DMS 273 (cell line): ENCODE results near the gene SNX30.

Experiments used
- DNase-seq: peaks from one replicate; lab custom pipeline; 2025; ENCODE audit not compliant: unreplicated experiment; lab: John Stamatoyannopoulos, UW

The SNX30 gene

GRCh38 chr9:112819635-112820496, 69.3 kb downstream of the SNX30 start:
- DNase-seq = peak; percentile 81

- no peak for DNase-seq
Measured at GRCh38 chr9:112820881-112821280, 70.3 kb downstream of the SNX30 start.

GRCh38 chr9:112822618-112823017, 72.1 kb downstream of the SNX30 start:
- no peak for DNase-seq

GRCh38 chr9:112823257-112823656, 72.7 kb downstream of the SNX30 start:
- DNase-seq = no peak

- no peak for DNase-seq
Measured at GRCh38 chr9:112831281-112831851, 80.8 kb downstream of the SNX30 start.

- DNase-seq = no peak
Measured at GRCh38 chr9:112831969-112832368, 81.4 kb downstream of the SNX30 start.

GRCh38 chr9:112833081-112833480, 82.5 kb downstream of the SNX30 start:
- no peak for DNase-seq

- DNase-seq = no peak
Measured at GRCh38 chr9:112836394-112836793, 85.8 kb downstream of the SNX30 start.

GRCh38 chr9:112838342-112838741, 87.8 kb downstream of the SNX30 start:
- DNase-seq = no peak

GRCh38 chr9:112839331-112839730, 88.8 kb downstream of the SNX30 start:
- no peak for DNase-seq

GRCh38 chr9:112841261-112841660, 90.7 kb downstream of the SNX30 start:
- DNase-seq = no peak

- DNase-seq = no peak
Measured at GRCh38 chr9:112842555-112842954, 92.0 kb downstream of the SNX30 start.

- DNase-seq = peak; percentile 83
Measured at GRCh38 chr9:112844771-112845542, 94.4 kb downstream of the SNX30 start.

GRCh38 chr9:112846528-112847488, 96.2 kb downstream of the SNX30 start:
- no peak for DNase-seq

GRCh38 chr9:112848316-112849151, 98.0 kb downstream of the SNX30 start:
- DNase-seq = no peak

GRCh38 chr9:112849363-112849922, 98.9 kb downstream of the SNX30 start:
- DNase-seq = no peak

GRCh38 chr9:112850840-112851239, 100.3 kb downstream of the SNX30 start:
- DNase-seq = no peak

- DNase-seq = no peak
Measured at GRCh38 chr9:112852741-112853504, 102.4 kb downstream of the SNX30 start.
